ENCODE results near the gene TSGA10. TPM values are rescaled to one million over a fixed set of nuclear protein-coding genes. Genes with fewer than 3 reads are reported as not detected.
"Not testable (repeated sequence)": the region's sequence is repeated elsewhere in the genome, so short reads cannot be mapped to it uniquely, and the experiment has no call there.

Gene TSGA10
- total RNA-seq, 2 donors from 2014 or later, result 15.0 to 17.1 TPM

DNA sequence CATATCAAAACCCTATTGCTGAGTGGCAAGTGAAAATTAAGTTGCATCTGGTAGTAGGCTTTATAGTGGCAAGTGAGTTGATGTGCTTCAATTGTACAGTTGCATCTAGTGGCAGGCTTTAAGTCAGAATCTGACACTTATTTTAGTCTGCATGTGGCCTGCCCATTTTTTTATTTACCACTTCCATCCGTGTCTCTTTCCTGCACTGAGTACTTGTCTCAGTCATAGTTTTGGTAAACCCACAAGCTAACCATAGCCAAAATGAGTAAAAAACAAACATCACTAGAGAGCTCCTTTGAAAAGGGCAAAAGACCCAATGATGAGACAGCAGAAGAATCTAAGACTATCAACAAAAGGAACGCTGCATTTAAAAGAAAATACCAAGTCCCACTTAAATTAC, 122.7 kb downstream of the TSGA10 start:
- H3K36me3 ChIP-seq (replicated peaks in 1 of 2; ENCODE audit: insufficient read depth in 1 of 2, low read depth in 2 of 2), result no peaks in the 10 kb centered on the region
- H3K9me3 ChIP-seq, result no peaks in the 10 kb centered on the region
- H3K4me3 ChIP-seq, result no peak overlapping the region
- H3K4me1 ChIP-seq, result no peaks in the 10 kb centered on the region
- intact Hi-C loops (cut with DNase I), result no loop called here
- ATAC-seq (no peak), DNase-seq (no peak)
- no peak overlapping the region for H3K27ac ChIP-seq
- TF ChIP-seq, protein P1, sequence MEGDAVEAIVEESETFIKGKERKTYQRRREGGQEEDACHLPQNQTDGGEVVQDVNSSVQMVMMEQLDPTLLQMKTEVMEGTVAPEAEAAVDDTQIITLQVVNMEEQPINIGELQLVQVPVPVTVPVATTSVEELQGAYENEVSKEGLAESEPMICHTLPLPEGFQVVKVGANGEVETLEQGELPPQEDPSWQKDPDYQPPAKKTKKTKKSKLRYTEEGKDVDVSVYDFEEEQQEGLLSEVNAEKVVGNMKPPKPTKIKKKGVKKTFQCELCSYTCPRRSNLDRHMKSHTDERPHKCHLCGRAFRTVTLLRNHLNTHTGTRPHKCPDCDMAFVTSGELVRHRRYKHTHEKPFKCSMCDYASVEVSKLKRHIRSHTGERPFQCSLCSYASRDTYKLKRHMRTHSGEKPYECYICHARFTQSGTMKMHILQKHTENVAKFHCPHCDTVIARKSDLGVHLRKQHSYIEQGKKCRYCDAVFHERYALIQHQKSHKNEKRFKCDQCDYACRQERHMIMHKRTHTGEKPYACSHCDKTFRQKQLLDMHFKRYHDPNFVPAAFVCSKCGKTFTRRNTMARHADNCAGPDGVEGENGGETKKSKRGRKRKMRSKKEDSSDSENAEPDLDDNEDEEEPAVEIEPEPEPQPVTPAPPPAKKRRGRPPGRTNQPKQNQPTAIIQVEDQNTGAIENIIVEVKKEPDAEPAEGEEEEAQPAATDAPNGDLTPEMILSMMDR (IDR thresholded peaks at IDR 0.05), result no peak
- TF ChIP-seq POLR2A (IDR thresholded peaks at IDR 0.05), result no peak
- H3K27me3 ChIP-seq, result peaks cover 0 to 4% of the 10 kb centered on the region in 2 donors
- 70 to 82% methylated on average over 2 of the region's 2 CpGs for WGBS, 2 donors

DNA sequence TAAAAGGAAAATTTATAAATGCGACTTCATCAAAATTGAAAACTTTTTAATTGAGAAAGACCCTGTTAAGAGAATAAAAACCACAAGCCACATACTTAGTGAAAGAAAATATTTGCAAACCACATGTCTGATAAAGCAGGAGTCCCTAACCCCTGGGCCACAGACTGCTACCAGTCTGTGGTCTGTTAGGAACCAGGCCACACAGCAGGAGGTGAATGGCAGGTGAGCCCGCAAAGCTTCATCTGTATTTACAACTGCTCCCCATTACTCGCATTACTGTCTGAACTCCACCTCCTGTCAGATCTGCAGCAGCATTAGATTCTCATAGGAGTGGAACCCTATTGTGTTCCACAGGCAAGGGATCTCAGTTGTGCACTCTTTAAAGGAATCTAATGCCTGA, 123.3 kb downstream of the TSGA10 start:
- no peaks in the 10 kb centered on the region for H3K36me3 ChIP-seq (replicated peaks in 1 of 2; ENCODE audit: insufficient read depth in 1 of 2, low read depth in 2 of 2)
- H3K9me3 ChIP-seq, result no peaks in the 10 kb centered on the region
- H3K4me1 ChIP-seq, result no peaks in the 10 kb centered on the region
- intact Hi-C loops (cut with DNase I), result no loop called here
- no peak overlapping the region for H3K4me3 ChIP-seq
- DNase-seq (no peak), ATAC-seq (no peak)
- no peak overlapping the region for H3K27ac ChIP-seq
- no peak for TF ChIP-seq POLR2A (IDR thresholded peaks at IDR 0.05)
- TF ChIP-seq, protein P1 (IDR thresholded peaks at IDR 0.05), result no peak
- peaks cover 0 to 4% of the 10 kb centered on the region in 2 donors for H3K27me3 ChIP-seq
- 88 to 90% methylated on average over 3 of the region's 3 CpGs for WGBS, 2 donors

DNA sequence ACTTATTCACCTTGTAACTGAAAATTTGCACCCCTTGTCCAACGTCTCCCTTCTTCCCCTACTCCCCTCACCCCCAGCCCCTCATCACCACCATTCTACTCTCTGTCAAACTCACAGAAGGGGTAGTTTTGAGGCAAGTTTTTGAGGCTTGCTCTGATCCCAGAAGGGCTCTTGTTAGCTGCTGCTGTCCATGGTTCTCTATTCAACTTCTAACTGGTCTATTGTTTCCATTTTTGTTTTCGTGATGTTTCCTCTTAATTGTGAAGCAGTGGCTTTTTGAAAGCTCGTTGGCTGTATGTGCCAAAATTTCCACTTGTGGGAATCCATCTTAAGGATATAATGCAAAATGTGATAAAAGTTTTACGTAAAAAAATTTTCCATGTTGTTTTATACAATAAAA, 126.2 kb downstream of the TSGA10 start:
- intact Hi-C loops (cut with DNase I), result no loop called here
- no peaks in the 10 kb centered on the region for H3K36me3 ChIP-seq (replicated peaks in 1 of 2; ENCODE audit: insufficient read depth in 1 of 2, low read depth in 2 of 2)
- no peak overlapping the region for H3K27ac ChIP-seq
- ATAC-seq, result no peak
- no peak for TF ChIP-seq POLR2A (IDR thresholded peaks at IDR 0.05)
- TF ChIP-seq, protein P1 (IDR thresholded peaks at IDR 0.05), result no peak
- WGBS, 2 donors, result 64 to 68% methylated on average over 4 of the region's 4 CpGs
- no peak overlapping the region for H3K4me3 ChIP-seq
- no peaks in the 10 kb centered on the region for H3K9me3 ChIP-seq
- H3K27me3 ChIP-seq, result peaks cover 0 to 4% of the 10 kb centered on the region in 2 donors
- no peaks in the 10 kb centered on the region for H3K4me1 ChIP-seq
- no peak for DNase-seq

DNA sequence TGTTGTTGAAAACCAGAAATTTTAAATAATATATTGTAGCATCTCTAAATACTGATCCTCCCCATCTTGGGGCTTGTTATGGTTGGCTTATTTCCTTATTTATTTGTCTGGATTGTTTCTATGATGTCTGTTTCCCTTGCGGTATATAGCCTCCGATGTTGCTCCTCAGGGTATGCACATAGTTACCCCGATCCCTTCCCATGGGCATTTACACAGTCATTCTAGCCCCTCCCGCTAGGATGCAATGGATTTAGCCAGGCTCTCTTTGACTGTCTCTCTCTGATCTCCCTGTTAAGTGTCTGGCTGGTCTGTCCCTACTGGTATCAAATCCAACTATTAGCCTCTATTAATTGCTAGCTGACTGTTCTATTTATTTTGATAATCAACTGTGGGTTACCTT, 126.9 kb downstream of the TSGA10 start:
- no peak overlapping the region for H3K4me3 ChIP-seq
- no peaks in the 10 kb centered on the region for H3K9me3 ChIP-seq
- intact Hi-C loops (cut with DNase I), result no loop called here
- H3K4me1 ChIP-seq, result no peaks in the 10 kb centered on the region
- 46 to 53% methylated on average over 4 of the region's 4 CpGs for WGBS, 2 donors
- H3K36me3 ChIP-seq (replicated peaks in 1 of 2; ENCODE audit: insufficient read depth in 1 of 2, low read depth in 2 of 2), result no peaks in the 10 kb centered on the region
- ATAC-seq (no peak), DNase-seq (no peak)
- peaks cover 0 to 4% of the 10 kb centered on the region in 2 donors for H3K27me3 ChIP-seq
- no peak for TF ChIP-seq POLR2A (IDR thresholded peaks at IDR 0.05)
- TF ChIP-seq, protein P1 (IDR thresholded peaks at IDR 0.05), result no peak
- no peak overlapping the region for H3K27ac ChIP-seq

DNA sequence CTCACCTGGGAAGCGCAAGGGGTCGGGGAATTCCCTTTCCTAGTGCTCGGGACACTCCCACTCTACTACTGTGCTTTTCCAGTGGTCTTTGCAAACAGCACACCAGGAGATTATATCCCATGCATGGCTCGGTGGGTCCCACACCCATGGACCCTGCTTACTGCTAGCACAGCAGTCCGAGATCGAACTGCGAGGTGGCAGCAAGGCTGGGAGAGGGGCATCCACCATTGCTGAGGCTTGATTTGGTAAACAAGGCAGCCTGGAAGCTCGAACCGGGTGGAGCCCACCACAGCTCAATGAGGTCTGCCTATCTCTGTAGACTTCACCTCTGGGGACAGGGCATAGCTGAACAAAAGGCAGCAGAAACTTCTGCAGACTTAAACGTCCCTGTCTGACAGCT, 154.0 kb downstream of the TSGA10 start:
- H3K36me3 ChIP-seq (replicated peaks in 1 of 2; ENCODE audit: insufficient read depth in 1 of 2, low read depth in 2 of 2), result no peaks in the 10 kb centered on the region
- no peak for TF ChIP-seq POLR2A (IDR thresholded peaks at IDR 0.05)
- TF ChIP-seq, protein P1 (IDR thresholded peaks at IDR 0.05), result no peak
- DNase-seq, result no peak
- intact Hi-C loops (cut with DNase I), result no loop called here
- H3K4me1 ChIP-seq, result no peaks in the 10 kb centered on the region
- no peaks in the 10 kb centered on the region for H3K9me3 ChIP-seq
- H3K27ac ChIP-seq, result no peak overlapping the region
- ATAC-seq, result no peak
- H3K27me3 ChIP-seq, result no peaks in the 10 kb centered on the region
- no peak overlapping the region for H3K4me3 ChIP-seq
- WGBS, 2 donors, result 78 to 95% methylated on average over 7 to 10 of the region's 10 CpGs

DNA sequence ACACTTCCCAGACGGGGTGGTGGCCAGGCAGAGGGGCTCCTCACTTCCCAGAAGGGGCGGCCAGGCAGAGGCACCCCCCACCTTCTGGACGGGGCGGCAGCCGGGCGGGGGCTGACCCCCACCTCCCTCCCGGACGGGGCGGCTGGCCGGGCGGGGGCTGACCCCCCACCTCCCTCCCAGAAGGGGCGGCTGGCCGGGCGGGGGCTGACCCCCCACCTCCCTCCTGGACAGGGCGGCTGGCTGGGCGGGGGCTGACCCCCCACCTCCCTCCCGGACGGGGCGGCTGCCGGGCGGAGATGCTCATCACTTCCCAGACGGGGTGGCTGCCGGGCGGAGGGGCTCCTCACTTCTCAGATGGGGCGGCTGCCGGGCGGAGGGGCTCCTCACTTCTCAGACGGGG, 166.0 kb downstream of the TSGA10 start:
- ATAC-seq; intact Hi-C loops (cut with DNase I); DNase-seq; H3K9me3 ChIP-seq; H3K27ac ChIP-seq; H3K36me3 ChIP-seq (replicated peaks in 1 of 2; ENCODE audit: insufficient read depth in 1 of 2, low read depth in 2 of 2); H3K27me3 ChIP-seq; H3K4me3 ChIP-seq; H3K4me1 ChIP-seq: not testable (repeated sequence)
- WGBS, 2 donors, result 97 to 100% methylated on average over 2 to 9 of the region's 28 CpGs

All from body of pancreas (tissue), 4 donors.